Measurements from ENCODE around the gene IL36B. TPM values are rescaled to one million over a fixed set of nuclear protein-coding genes. Genes with fewer than 3 reads are reported as not detected.

Gene IL36B
- total and polyA plus RNA-seq, 9 of the 15 experiments (the other 6 are each of a cell fraction or from before 2014, with no cell fraction given) = not detected

DNA sequence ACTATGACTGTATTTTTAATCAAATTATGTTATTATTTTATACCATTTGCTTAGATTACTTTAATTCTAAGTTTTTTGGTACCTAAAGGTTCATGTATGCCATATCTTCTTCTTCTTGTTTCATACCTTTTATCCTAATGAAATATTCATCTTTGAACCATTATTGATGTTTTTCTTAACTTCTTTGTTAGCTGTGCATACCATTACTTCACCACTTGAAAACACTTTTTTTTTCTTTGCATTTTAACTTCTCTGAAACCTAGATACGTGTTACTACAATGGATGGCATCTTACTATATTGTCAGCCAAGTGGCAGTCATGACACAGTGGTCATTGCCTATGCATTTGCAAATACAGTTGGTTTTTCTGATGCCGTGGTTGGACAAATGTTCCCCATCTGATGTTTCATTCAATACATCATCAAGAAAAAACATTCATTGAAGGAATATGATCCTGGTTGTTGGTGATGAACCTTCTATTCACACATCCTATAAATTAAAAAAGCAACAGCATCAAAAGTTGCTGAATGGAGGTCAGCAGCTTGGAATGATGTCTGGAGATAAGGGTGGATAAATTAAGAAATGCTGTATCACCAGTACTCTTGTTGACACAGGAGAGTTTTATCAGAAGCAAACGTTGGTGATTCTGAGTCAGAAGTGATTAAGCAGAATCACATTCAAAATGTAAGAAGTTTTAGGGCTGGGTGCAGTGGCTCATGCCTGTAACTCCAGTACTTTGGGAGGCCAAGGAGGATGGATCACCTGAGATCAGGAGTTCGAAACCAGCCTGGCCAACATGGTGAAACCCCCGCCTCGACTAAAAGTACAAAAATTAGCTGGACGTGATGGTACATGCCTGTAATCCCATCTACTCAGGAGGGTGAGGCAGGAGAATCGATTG lies 40.0 kb downstream of the IL36B start (continued):
- TF ChIP-seq ZSCAN29 (IDR thresholded peaks at IDR 0.05) (no peak), KDM1A (IDR thresholded peaks at IDR 0.05) (peak; percentile 94), MTA1 (IDR thresholded peaks at IDR 0.05; ENCODE audit: borderline replicate concordance) (peak; percentile 80), SMARCA4 (IDR thresholded peaks at IDR 0.05) (peak; percentile 100), JUNB (CRISPR knock-in tag; conservative IDR thresholded peaks at IDR 0.05) (0 out of 2 replicates have a peak, but pooled peaks have one; percentile 45), FOS (IDR thresholded peaks at IDR 0.05; ENCODE audit: extremely low read depth, insufficient read length) (peak; percentile 79), FOXA1 (IDR thresholded peaks at IDR 0.05; ENCODE audit: borderline replicate concordance) (peak; percentile 99), YY1 (IDR thresholded peaks at IDR 0.05; ENCODE audit: borderline replicate concordance in 1 of 3, control insufficient read depth in 1 of 3, extremely low read depth in 1 of 3, insufficient read depth in 3 of 3, insufficient read length in 1 of 3, insufficient replicate concordance in 2 of 3, low read depth in 1 of 3, low read length in 2 of 3) (peak in 1 of 3 experiments; percentile 29), MXI1 (IDR thresholded peaks at IDR 0.05; ENCODE audit: low read depth, low read length) (0 out of 2 replicates have a peak, but pooled peaks have one; percentile 23), CXXC5 (CRISPR knock-in tag; IDR thresholded peaks at IDR 0.05) (peak; percentile 57), ZNF436 (CRISPR knock-in tag; IDR thresholded peaks at IDR 0.05) (no peak), TAL1 (IDR thresholded peaks at IDR 0.05) (peak; percentile 96), ZNF584 (CRISPR knock-in tag; IDR thresholded peaks at IDR 0.05; ENCODE audit: low read depth) (0 out of 2 replicates have a peak, but pooled peaks have one; percentile 49)
- TF ChIP-seq, protein P1, sequence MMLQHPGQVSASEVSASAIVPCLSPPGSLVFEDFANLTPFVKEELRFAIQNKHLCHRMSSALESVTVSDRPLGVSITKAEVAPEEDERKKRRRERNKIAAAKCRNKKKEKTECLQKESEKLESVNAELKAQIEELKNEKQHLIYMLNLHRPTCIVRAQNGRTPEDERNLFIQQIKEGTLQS (IDR thresholded peaks at IDR 0.05) = peak; percentile 97
- TF ChIP-seq, protein P1 (CRISPR knock-in tag; conservative IDR thresholded peaks at IDR 0.05) = peak; percentile 85; the same call in 1 of the 2 replicates
- TF ChIP-seq, protein P2, sequence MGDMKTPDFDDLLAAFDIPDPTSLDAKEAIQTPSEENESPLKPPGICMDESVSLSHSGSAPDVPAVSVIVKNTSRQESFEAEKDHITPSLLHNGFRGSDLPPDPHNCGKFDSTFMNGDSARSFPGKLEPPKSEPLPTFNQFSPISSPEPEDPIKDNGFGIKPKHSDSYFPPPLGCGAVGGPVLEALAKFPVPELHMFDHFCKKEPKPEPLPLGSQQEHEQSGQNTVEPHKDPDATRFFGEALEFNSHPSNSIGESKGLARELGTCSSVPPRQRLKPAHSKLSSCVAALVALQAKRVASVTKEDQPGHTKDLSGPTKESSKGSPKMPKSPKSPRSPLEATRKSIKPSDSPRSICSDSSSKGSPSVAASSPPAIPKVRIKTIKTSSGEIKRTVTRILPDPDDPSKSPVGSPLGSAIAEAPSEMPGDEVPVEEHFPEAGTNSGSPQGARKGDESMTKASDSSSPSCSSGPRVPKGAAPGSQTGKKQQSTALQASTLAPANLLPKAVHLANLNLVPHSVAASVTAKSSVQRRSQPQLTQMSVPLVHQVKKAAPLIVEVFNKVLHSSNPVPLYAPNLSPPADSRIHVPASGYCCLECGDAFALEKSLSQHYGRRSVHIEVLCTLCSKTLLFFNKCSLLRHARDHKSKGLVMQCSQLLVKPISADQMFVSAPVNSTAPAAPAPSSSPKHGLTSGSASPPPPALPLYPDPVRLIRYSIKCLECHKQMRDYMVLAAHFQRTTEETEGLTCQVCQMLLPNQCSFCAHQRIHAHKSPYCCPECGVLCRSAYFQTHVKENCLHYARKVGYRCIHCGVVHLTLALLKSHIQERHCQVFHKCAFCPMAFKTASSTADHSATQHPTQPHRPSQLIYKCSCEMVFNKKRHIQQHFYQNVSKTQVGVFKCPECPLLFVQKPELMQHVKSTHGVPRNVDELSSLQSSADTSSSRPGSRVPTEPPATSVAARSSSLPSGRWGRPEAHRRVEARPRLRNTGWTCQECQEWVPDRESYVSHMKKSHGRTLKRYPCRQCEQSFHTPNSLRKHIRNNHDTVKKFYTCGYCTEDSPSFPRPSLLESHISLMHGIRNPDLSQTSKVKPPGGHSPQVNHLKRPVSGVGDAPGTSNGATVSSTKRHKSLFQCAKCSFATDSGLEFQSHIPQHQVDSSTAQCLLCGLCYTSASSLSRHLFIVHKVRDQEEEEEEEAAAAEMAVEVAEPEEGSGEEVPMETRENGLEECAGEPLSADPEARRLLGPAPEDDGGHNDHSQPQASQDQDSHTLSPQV (IDR thresholded peaks at IDR 0.05) = peak; percentile 90; the same call in 1 of the 2 replicates
